NCI-H2107 treated with DMSO at 0.1 percent for 48 hours (cell line): Measurements from ENCODE around the gene ARMC9.

Experiments
- DNase-seq: peaks from one replicate; lab custom pipeline; 2025; ENCODE audit not compliant: unreplicated experiment; lab: John Stamatoyannopoulos, UW

The ARMC9 gene

DNA sequence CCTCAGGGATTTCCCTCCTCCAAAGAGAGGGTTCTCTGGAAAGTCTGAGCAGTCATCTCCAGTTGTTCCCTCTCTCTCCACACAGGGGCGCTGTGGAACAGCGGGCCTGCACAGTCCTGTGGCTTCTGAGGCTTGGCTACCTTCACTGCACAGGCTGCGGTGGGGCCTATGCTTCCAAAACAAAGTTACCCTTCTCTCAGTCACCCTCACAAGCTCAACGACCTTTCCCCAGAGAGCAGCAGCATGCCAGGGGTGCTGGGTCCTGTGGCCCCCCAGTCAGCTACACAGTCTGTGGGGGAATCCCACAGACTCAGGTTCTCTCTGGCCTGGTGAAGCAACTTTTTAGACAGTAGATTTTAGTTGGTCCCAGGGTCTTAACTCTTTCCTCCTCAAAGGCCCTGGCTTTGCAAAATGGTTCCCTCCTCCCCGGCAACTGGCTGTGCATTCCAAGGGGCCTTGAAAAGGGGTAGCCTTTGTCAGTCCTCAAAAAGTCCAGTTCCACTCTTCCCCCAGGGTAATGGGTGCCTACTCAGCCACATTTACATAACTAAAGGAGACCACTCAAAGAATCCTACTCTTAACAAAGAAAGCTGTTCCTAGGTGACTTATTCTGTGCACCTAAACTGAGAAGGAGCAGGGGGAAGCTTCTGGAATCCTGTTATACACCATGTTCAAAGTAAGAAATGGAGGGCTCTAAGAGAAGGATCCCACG, 212.0 kb downstream of the ARMC9 start:
- no peak for DNase-seq

DNA sequence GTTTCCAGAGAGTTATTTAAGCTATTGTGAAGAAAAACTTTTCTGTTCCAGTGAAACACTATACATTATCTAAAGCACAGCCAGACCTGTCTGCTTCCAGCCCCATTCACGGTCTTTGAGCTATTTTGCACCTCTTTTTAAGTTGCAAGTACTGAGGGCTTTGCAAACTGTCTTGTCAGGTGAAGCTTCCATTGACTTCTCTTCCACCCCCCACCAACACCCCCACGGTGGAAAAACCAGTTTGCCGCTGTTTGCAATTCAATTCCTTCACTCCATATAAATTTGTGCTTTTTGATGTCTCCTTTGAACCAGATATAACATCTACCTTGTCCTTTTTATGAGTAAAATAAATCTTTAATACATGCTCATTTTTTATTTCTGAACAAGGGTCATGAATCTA, 212.8 kb downstream of the ARMC9 start:
- no peak for DNase-seq

DNA sequence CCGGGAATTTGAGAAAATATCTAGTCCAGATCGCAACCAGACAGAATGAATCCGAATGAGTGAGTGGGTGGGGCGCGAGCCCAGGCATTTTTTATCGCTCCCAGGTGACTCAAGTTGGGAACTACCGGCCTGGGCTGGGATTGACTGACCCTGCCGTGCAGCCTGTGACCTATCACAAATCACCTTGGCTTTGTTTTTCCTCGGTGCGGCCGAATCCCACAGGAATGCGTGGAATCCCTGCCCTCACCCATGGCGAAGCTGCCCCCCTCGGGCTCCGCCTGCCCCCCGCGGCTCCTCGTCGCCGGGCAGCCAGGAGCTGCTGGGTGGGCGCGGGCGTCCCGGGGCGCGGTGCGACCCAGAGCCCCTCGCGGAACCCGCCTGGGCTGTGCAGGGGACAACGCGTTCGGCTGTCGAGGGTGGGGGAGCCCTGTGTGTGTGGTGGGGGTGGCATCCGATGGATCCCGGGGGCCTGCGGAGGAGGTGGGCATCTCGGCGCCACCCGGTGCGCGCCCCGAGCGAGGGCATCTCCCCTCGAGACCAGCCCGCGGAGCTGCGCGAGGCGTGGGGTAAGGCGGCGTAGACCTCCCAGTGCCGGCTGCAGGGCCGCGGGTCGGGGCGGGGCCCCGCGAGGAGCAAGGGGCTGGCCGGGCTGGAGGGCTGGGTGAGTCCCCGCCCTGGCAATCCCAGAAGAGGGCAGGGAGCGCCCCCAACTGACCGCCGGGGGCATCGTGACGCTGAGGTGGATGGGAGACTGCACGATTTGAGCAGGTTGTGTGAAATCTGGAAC, 213.6 kb downstream of the ARMC9 start:
- peak; percentile 52 for DNase-seq

DNA sequence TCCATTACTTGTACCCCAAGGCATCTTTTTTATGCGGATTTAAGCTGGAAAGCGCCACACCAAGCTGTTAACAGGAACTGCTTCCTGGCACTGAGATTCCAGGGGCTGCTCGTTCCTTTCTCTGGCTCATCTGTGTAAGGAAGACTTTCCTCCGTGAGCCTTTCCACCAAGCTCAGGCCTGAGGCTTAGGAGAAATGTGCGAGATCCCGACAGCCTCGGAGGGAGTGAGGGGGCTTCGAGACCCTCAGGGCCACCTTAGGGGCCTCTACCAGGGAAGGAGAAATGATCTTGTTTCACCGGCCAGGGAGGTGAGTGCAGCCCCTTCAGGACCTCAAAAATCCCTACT, 214.2 kb downstream of the ARMC9 start:
- no peak for DNase-seq

DNA sequence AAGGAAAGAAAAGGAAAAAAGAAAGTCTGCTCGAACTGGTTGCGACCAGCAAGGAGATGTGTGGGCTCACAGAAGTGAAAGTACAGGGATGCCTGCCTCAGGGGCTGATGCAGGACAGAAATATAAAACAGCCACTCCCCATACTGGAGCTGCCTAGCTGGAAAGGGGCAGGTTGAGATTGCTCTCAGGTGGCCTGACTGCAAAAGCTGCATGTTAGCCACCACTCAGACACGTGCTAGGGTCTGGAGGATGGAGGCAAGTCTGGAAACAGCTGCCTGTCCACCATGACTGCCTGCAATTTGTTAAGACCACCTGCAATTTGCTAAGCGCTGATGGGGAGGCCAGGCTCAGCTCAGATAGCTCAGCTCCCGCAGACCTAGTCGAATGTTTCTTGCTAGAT, 215.0 kb downstream of the ARMC9 start:
- no peak for DNase-seq

DNA sequence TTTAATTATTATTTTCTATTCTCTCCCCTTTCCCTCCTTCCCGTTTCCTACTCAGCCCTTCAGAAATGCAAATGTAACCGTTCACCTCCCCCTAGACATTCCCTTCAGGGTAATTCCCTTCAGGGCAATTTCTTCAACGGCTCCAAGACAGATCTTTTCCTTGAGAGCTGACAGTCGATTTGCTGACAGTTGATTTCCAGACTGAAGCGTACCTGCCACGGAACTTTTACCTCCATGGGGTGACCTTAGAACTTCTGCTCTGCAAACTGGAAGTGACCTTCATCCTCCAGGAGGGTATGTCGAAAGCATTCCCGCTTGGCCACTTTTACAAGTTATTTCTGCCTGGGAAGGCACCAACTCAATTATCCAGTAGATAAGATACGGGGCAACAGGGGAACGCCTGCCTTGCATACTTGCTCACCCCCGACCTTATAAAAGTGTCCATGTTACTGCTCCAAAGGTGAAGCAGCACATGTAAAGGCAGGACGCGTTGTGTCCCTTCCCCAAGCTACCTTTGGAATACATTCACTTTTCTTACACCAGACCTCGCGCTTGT, 215.6 kb downstream of the ARMC9 start:
- DNase-seq, result no peak

DNA sequence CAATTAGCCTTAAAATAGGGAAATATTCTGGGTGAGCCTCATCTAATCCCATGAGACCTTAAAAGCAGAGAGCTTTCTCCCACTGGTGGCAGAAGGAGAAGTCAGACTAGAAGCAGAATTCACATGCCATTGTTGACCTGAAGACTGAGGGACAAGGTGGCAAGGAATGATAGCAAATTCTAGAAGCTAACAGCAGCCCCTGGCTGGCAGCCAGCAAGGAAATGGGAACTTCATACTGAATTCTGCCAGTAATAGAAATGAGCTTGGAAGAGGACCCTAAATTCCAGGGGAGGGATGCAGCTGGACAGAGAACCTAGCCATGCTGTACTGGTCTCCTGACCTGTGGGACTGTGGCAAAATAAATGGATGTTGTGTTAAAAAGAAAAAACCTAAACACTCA, 216.6 kb downstream of the ARMC9 start:
- DNase-seq, result no peak

DNA sequence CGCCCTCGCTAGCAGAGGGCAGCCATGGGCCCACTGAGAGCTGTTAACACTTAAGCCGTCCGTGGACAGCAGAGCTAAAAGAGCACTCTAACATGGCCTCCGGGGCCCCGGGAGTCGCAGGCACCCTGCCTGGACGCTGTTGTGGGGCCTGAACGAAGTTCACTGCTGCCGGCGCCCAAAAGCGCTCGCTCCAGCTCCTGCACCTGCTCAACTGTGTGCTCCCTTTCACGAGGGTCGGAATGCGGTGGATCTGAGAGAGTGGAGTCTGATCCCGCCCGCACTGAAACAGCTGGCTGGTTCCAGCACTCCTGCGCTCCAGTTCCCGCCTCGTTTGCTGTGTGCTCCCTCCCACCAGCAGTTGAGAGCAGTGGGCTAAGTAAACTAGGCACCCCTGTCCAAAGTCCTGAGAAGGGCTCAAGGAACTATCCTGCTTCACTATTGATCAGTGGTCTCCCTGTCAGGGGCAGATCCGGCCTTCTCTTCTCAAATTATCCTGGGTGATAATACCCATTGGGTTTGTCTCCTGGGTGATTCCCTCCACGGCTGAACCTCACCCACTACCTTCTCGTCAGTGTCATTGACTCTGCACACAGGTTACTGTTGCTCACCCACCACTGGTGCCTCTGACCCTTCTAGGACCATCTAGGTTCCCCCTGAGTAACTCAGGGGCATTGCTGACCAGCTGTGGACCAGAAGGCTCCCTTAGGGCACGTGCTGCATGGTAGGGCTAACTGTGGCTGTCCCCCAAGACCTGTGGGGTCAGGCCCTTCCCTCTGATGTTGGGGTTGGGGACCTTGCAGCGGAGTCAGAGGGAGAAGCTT, 220.6 kb downstream of the ARMC9 start:
- DNase-seq, result no peak

DNA sequence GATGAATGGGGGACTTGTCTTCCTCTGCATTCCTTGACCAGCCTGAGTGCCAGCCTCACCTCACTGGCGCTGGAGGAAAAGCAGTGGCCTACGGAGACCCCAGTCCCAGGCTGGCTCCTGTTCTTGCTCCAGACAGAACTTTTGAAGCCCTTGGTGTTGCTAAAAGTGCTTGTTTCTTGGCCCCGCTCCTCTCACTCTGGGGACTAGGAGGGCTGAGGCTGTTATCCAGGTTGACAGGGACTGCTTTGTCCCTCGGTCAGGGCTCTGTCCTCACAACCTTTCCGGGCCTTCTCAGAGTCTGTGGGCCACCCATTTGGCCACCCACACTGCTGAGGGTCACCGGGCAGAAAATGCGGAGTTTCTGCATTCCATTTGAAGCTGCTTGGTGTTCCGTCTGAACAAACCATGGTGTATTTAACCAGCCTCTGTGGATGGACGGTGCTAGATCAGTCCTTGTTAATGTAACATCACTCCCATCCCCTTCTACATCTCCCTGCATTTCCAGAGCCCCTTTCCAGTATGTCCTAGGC, 222.7 kb downstream of the ARMC9 start:
- DNase-seq, result no peak

DNA sequence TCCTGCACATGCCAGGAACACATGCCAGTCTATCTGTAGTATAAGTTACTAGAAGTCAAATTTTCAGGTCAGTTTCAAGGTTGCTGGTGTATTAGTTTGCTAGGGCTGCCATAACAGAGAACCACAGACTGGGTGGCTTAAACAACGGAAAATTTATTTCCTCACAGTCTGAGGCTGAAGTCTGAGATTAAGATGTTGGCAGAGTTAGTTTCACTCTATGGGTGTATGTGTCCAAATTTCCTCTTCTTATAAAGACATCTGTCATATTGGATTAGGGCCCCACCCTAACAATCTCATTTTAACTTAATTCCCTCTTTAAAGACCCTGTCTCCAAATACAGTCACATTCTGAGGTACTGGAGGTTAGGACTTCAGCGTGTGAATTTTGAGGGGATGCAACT, 223.6 kb downstream of the ARMC9 start:
- DNase-seq, result no peak

DNA sequence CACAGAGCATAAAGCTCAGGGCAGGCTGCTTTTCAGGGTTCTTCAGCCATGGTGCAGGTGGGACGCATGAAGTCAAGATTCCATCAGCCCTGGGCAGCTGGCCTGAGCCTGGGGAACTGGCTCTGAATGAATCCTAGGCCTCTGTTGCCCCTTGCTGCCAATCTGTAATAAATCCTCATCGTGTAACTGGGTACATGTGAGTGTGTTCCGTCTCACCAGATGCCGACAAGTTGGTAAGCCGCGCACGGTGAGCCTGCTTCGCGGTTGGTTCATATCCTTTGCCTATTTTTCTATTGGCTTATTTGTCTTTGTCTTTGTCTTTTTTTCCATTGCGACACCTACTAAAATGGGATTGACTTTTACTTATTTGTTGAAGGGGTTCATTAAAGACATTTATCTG, 224.7 kb downstream of the ARMC9 start:
- no peak for DNase-seq
